Parathyroid adenoma (tissue), 2 donors: ENCODE data around the gene CTR9.

Experiments used
- H2AFZ ChIP-seq: fragments of 300-600 bp; sonication (generic); one replicate; pipeline ENCODE4 v1.7.0; 2017; ENCODE audit warnings: antibody characterized with exemption, mild to moderate bottlenecking
- H3K27ac ChIP-seq: fragments of 300-600 bp; sonication (generic); one replicate; pipeline ENCODE4 v1.7.0; 2017
- H3K27me3 ChIP-seq: fragments of 300-600 bp; sonication (generic); one replicate; pipeline ENCODE4 v1.7.0; 2017; ENCODE audit warnings: low read length; ENCODE audit not compliant: control insufficient read depth, insufficient read depth
- H3K36me3 ChIP-seq: fragments of 300-600 bp; sonication (generic); one replicate; pipeline ENCODE4 v1.7.0; 2017; ENCODE audit warnings: low read length; ENCODE audit not compliant: control insufficient read depth, insufficient read depth
- H3K4me1 ChIP-seq: fragments of 300-600 bp; sonication (generic); one replicate; pipeline ENCODE4 v1.7.0; 2017; ENCODE audit warnings: control low read depth
- H3K4me2 ChIP-seq: fragments of 300-600 bp; sonication (generic); one replicate; pipeline ENCODE4 v1.7.0; 2017; ENCODE audit warnings: low read length
- H3K4me3 ChIP-seq: fragments of 300-600 bp; sonication (generic); one replicate; pipeline ENCODE4 v1.7.0; 2017; ENCODE audit warnings: low read depth, low read length
- H3K79me2 ChIP-seq: fragments of 300-600 bp; sonication (generic); one replicate; pipeline ENCODE4 v1.7.0; 2017; ENCODE audit warnings: control low read depth
- H3K9ac ChIP-seq: fragments of 300-600 bp; sonication (generic); one replicate; pipeline ENCODE4 v1.7.0; 2017; ENCODE audit warnings: mild to moderate bottlenecking
- H3K9me3 ChIP-seq: fragments of 300-600 bp; sonication (generic); one replicate; pipeline ENCODE4 v1.7.0; 2017; ENCODE audit warnings: low read length; ENCODE audit not compliant: control insufficient read depth
- CTCF ChIP-seq: fragments of 300-600 bp; sonication (generic); IDR thresholded peaks from one replicate; pipeline ENCODE4 v1.7.0; 2017; ENCODE audit warnings: antibody characterized with exemption, mild to moderate bottlenecking
- donor health status: primary hyperparathyroidism.

The CTR9 gene

GRCh38 chr11:10715571-10715970 lies 35.5 kb upstream of the CTR9 start:
- Histone ChIP-seq H3K4me2 (no peak overlapping the region), H3K4me3 (no peak overlapping the region), H3K9ac (no peak overlapping the region), H3K9me3 (no peaks in the 10 kb centered on the region), H2AFZ (no peak overlapping the region), H3K27ac (no peak overlapping the region), H3K79me2 (no peaks in the 10 kb centered on the region), H3K36me3 (no peaks in the 10 kb centered on the region), H3K27me3 (no peaks in the 10 kb centered on the region), H3K4me1 (no peaks in the 10 kb centered on the region)
- no peak for TF ChIP-seq CTCF

GRCh38 chr11:10716122-10716521 lies 34.9 kb upstream of the CTR9 start:
- no peak overlapping the region for H3K4me3 ChIP-seq
- no peaks in the 10 kb centered on the region for H3K27me3 ChIP-seq
- no peaks in the 10 kb centered on the region for H3K79me2 ChIP-seq
- H3K27ac ChIP-seq: no peak overlapping the region
- no peak overlapping the region for H3K9ac ChIP-seq
- no peaks in the 10 kb centered on the region for H3K4me1 ChIP-seq
- H3K4me2 ChIP-seq: no peak overlapping the region
- no peaks in the 10 kb centered on the region for H3K9me3 ChIP-seq
- H2AFZ ChIP-seq: no peak overlapping the region
- H3K36me3 ChIP-seq: no peaks in the 10 kb centered on the region
- no peak for TF ChIP-seq CTCF

- Histone ChIP-seq H3K27ac (no peak overlapping the region), H3K9me3 (no peaks in the 10 kb centered on the region), H3K36me3 (no peaks in the 10 kb centered on the region), H3K9ac (no peak overlapping the region), H3K4me1 (no peaks in the 10 kb centered on the region), H2AFZ (no peak overlapping the region), H3K27me3 (no peaks in the 10 kb centered on the region), H3K79me2 (no peaks in the 10 kb centered on the region), H3K4me3 (no peak overlapping the region), H3K4me2 (no peak overlapping the region)
- TF ChIP-seq CTCF: no peak
Observed at GRCh38 chr11:10716543-10717259, 34.3 kb upstream of the CTR9 start.

GRCh38 chr11:10719616-10720015 lies 31.4 kb upstream of the CTR9 start:
- no peak overlapping the region for H3K9ac ChIP-seq
- no peaks in the 10 kb centered on the region for H3K79me2 ChIP-seq
- no peaks in the 10 kb centered on the region for H3K4me1 ChIP-seq
- H3K9me3 ChIP-seq: no peaks in the 10 kb centered on the region
- no peak overlapping the region for H2AFZ ChIP-seq
- no peaks in the 10 kb centered on the region for H3K27me3 ChIP-seq
- H3K27ac ChIP-seq: no peak overlapping the region
- no peak overlapping the region for H3K4me3 ChIP-seq
- H3K36me3 ChIP-seq: no peaks in the 10 kb centered on the region
- H3K4me2 ChIP-seq: no peak overlapping the region
- no peak for TF ChIP-seq CTCF

GRCh38 chr11:10720881-10721376 lies 30.1 kb upstream of the CTR9 start:
- Histone ChIP-seq H3K4me2 (no peak overlapping the region), H3K27me3 (no peaks in the 10 kb centered on the region), H3K9me3 (no peaks in the 10 kb centered on the region), H3K9ac (no peak overlapping the region), H3K79me2 (no peaks in the 10 kb centered on the region), H3K36me3 (no peaks in the 10 kb centered on the region), H3K4me1 (no peaks in the 10 kb centered on the region), H3K4me3 (no peak overlapping the region), H3K27ac (no peak overlapping the region), H2AFZ (no peak overlapping the region)
- no peak for TF ChIP-seq CTCF
